ENCODE results near the gene MRPL34.

MRPL34 gene

DNA sequence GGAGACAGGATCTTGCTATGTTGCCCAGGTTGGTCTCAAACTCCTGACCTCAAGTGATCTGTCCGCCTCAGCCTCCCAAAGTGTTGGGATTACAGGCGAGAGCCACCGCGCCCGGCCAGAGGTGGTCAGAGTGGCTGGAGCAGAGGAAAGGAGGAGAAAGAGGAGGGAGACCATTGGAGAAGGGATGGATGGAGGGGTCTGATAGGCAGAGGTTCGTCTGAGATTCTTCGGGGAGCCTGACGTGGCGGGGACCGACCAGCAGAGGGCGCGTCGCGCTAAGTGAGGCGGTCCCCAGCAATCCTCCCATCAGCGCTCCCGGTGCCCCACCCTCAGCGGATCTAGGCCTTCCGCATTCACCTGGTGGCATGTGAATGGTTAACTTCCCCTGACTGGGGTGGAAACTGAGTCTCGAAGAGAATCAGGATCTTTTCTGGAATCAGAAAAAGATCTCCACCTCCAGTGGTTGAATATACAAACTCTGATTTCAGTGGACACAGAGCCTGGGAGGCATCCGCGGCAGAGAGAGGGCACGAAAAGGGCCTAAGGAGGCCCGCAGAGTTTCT, 40.5 kb downstream of the MRPL34 start:
- no peak overlapping the region for H3K4me3 Mint-ChIP-seq

DNA sequence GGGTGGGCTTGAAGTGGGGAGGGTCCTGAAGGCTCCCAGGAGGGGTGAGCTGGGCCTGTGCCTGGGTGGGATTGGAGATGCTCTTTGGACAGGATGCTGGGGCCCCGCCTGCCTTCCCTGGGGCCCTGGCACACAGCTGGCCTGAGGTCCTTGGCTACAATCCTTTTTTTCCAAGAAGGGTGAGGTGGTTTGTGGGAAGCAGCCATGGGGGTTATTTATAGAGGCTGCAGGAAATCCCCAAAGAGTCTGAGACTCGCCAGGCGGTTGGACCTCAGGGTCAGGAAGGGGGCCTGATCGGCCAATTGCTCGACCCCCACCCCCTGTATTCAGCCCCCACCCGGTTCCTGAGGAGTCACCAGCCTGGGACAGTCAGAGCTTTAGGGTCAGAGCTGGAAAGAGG, 41.7 kb downstream of the MRPL34 start:
- no peaks in the 10 kb centered on the region for H3K9me3 Mint-ChIP-seq
- DNase-seq (ENCODE audit: low spot score in 2 of 2) (no peak), ATAC-seq (ENCODE audit: low read depth) (no peak)
- peaks cover 19% of the 10 kb centered on the region for H3K27me3 Mint-ChIP-seq
- no peak overlapping the region for H3K27ac Mint-ChIP-seq
- no peak overlapping the region for H3K4me3 Mint-ChIP-seq
- H3K4me1 Mint-ChIP-seq = peaks cover 12% of the 10 kb centered on the region
- no peaks in the 10 kb centered on the region for H3K36me3 Mint-ChIP-seq

More for the DNA sequence above, 40.5 kb downstream of the MRPL34 start:
- no peaks in the 10 kb centered on the region for H3K9me3 Mint-ChIP-seq
- peaks cover 11% of the 10 kb centered on the region for H3K27me3 Mint-ChIP-seq
- no peak overlapping the region for H3K27ac Mint-ChIP-seq
- peak; percentile 78 to 87 for DNase-seq (ENCODE audit: low spot score in 2 of 2)
- ATAC-seq (ENCODE audit: low read depth) = peak; percentile 97
- H3K4me1 Mint-ChIP-seq = peaks cover 6% of the 10 kb centered on the region
- no peaks in the 10 kb centered on the region for H3K36me3 Mint-ChIP-seq

DNA sequence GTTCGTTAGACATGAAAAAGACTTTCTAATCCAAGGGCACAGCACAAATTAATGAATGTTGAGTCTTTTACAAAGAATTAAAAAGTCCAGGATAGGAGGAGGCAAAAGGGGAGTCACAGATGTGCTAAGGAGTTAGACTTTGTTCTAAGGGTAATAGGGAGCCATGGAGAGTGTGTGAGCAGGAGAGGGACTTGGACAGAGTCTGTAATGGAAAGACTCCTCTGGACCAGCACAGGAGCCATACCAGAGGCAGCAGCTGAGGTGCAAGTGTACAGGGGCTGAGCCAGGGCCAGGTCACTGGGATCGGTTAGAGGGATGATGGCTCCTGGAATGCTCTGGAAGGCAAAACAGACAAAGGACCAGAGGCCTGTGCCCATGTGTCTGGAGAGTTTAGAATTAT, 42.2 kb downstream of the MRPL34 start:
- H3K27me3 Mint-ChIP-seq = peaks cover 23% of the 10 kb centered on the region
- no peak overlapping the region for H3K27ac Mint-ChIP-seq
- no peak for DNase-seq (ENCODE audit: low spot score in 2 of 2)
- no peaks in the 10 kb centered on the region for H3K9me3 Mint-ChIP-seq
- peaks cover 12% of the 10 kb centered on the region for H3K4me1 Mint-ChIP-seq
- ATAC-seq (ENCODE audit: low read depth) = no peak
- H3K36me3 Mint-ChIP-seq = no peaks in the 10 kb centered on the region
- no peak overlapping the region for H3K4me3 Mint-ChIP-seq

DNA sequence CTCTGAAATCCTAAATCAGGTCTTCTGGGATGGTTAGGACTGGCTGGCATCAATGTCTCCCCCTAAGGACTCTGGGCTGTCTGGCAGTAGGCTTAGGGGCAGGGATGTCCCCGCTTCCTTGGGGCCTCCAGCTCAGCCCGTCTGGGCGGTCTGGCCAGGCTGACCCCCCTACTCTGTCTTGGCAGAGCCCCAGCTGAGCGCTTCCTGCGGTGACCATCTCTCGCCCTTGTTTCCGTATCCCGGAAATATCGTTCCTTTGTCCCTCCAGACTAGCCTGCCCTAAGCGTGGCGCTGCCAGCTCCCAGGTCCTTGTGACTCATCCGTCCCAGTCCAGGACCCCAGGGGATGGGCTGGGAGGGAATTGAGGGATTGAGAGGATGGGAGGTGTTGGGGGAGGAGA, 43.0 kb downstream of the MRPL34 start:
- Mint-ChIP-seq H3K27ac (no peak overlapping the region), H3K4me1 (peaks cover 12% of the 10 kb centered on the region), H3K36me3 (no peaks in the 10 kb centered on the region), H3K4me3 (no peak overlapping the region), H3K9me3 (no peaks in the 10 kb centered on the region), H3K27me3 (peaks cover 30% of the 10 kb centered on the region)
- no peak for ATAC-seq (ENCODE audit: low read depth)
- no peak for DNase-seq (ENCODE audit: low spot score in 2 of 2)

DNA sequence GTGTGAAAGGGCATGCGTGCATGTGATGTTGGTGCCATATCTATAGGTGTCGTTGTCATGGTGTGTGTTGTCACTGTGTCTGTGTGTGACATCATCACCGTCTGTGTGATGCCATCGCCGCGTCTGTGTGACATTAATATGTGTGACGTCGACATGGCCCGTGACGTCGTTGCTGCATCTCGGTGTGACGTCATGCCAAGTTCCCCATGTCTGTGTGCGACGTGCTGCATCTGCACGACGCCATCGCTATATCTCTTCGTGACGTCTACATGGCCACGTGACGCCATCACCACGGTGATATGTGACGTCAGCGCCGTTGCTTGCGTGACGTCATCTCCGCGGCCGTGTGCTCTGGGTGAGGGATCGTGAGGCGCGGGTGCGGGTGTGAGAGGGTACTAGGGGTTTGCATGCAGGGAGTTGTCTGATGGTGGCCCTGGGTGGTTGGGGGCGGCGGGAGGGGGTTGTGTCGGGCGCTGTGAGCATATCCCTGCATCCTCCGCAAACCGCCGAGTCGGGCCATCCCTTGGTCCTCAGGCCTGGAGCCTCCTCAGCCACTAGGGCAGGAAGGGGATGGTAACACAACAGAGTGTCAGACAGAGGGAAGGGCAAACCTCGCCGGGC, 46.3 kb downstream of the MRPL34 start:
- Mint-ChIP-seq H3K9me3 (no peaks in the 10 kb centered on the region), H3K36me3 (no peaks in the 10 kb centered on the region), H3K27me3 (peaks cover 32% of the 10 kb centered on the region), H3K4me1 (peaks cover 7% of the 10 kb centered on the region), H3K4me3 (no peak overlapping the region), H3K27ac (no peak overlapping the region)
- no peak for DNase-seq (ENCODE audit: low spot score in 2 of 2)
- no peak for ATAC-seq (ENCODE audit: low read depth)

DNA sequence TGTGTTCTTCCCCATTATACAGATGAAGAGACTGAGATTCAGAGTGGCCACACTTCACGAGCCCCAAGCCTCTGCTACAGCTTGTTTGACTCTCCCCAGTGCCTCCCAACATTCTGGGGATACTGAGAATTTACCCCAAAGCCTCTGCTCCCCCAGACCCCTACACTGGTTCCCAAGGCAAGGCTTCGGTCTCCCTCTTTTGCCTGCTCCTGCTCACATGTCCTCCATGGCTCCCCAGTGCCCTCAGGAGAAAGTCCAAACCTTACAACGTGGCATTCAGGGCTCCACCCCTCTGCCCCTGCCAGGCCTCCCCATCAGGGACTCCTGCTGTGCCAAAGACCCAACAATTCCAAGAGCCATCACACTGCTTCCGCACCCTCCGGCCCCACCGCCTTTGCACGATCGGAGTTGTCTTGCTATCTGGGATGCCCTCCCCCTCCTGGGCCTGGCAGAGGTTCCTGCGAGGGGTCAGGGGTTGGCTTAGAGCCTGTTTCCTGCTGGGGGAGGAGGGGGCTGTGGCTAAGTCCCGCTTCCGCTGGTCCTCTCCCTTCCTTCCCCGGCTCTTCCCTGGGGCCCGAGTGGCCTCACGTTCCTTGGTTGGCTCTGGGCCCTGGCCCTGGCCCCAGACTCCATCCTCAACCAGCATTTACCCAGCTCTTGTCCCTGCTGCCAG, 47.1 kb downstream of the MRPL34 start:
- no peaks in the 10 kb centered on the region for H3K36me3 Mint-ChIP-seq
- H3K27me3 Mint-ChIP-seq = peaks cover 29% of the 10 kb centered on the region
- H3K4me3 Mint-ChIP-seq = no peak overlapping the region
- peaks cover 7% of the 10 kb centered on the region for H3K4me1 Mint-ChIP-seq
- no peak for ATAC-seq (ENCODE audit: low read depth)
- no peaks in the 10 kb centered on the region for H3K9me3 Mint-ChIP-seq
- no peak for DNase-seq (ENCODE audit: low spot score in 2 of 2)
- no peak overlapping the region for H3K27ac Mint-ChIP-seq

DNA sequence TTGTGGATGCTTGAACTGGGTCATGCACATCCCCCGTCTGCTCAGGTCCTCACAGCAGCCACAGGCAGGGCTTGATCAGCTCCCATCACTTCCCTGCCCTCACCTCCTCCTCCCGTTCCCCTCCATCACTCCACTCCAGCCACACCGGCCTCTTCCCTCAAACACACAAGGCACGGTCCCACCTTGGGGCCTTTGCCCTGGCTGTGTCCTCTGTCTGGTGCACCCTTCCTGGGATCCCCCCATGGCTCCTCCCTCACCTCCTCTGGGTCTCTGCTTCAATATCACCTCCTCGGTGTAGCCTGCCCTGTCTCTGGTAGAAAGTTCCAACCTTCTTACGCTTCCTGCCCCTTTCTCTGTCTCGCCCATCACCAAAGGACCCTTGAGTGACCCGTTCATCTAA, 47.7 kb downstream of the MRPL34 start:
- Mint-ChIP-seq H3K27ac (no peak overlapping the region), H3K4me1 (peaks cover 7% of the 10 kb centered on the region), H3K9me3 (no peaks in the 10 kb centered on the region), H3K27me3 (peaks cover 28% of the 10 kb centered on the region), H3K4me3 (no peak overlapping the region), H3K36me3 (no peaks in the 10 kb centered on the region)
- ATAC-seq (ENCODE audit: low read depth) = no peak
- DNase-seq (ENCODE audit: low spot score in 2 of 2) = no peak

Data from memory B cell (primary cell).